EL (cell line): ENCODE measurements around the gene EFCAB5.
"Not testable (repeated sequence)": the region's sequence is repeated elsewhere in the genome, so short reads cannot be mapped to it uniquely, and the experiment has no call there.

Source experiments
- DNase-seq: peaks from one replicate; pipeline ENCODE4 v3.0.0-alpha.2; 2016

The EFCAB5 gene

GRCh38 chr17:30103921-30104320 is 162.5 kb downstream of the EFCAB5 start:
- no peak for DNase-seq

GRCh38 chr17:30104575-30105339 is 163.3 kb downstream of the EFCAB5 start:
- DNase-seq, result peak; percentile 83

GRCh38 chr17:30112794-30113193 is 171.4 kb downstream of the EFCAB5 start:
- no peak for DNase-seq

- peak; percentile 44 for DNase-seq
Observed at GRCh38 chr17:30113213-30113612, 171.8 kb downstream of the EFCAB5 start.

GRCh38 chr17:30116345-30116660 is 174.9 kb downstream of the EFCAB5 start:
- DNase-seq, result no peak

GRCh38 chr17:30116661-30117551 is 175.5 kb downstream of the EFCAB5 start, which contains the start of gene NSRP1:
NSRP1 (plus strand) TSS chr17:30116816; CDS start chr17:30116844, 28 bp downstream.
- DNase-seq, result peak; percentile 96

GRCh38 chr17:30117675-30118081 is 176.2 kb downstream of the EFCAB5 start:
- DNase-seq, result peak; percentile 22

GRCh38 chr17:30118635-30119034 is 177.2 kb downstream of the EFCAB5 start:
- not testable (repeated sequence) for DNase-seq

- no peak for DNase-seq
Observed at GRCh38 chr17:30124273-30124796, 182.9 kb downstream of the EFCAB5 start.

- no peak for DNase-seq
Observed at GRCh38 chr17:30130121-30130520, 188.7 kb downstream of the EFCAB5 start.

GRCh38 chr17:30132615-30133014 is 191.2 kb downstream of the EFCAB5 start:
- no peak for DNase-seq

- DNase-seq, result no peak
Observed at GRCh38 chr17:30133197-30133596, 191.8 kb downstream of the EFCAB5 start.

- no peak for DNase-seq
Observed at GRCh38 chr17:30134551-30134950, 193.1 kb downstream of the EFCAB5 start.

- no peak for DNase-seq
Observed at GRCh38 chr17:30137158-30137557, 195.7 kb downstream of the EFCAB5 start.

- peak; percentile 6 for DNase-seq
Observed at GRCh38 chr17:30147860-30148259, 206.4 kb downstream of the EFCAB5 start.

GRCh38 chr17:30148376-30148775 is 206.9 kb downstream of the EFCAB5 start:
- no peak for DNase-seq

- no peak for DNase-seq
Observed at GRCh38 chr17:30151471-30151870, 210.0 kb downstream of the EFCAB5 start.

GRCh38 chr17:30153463-30153862 is 212.0 kb downstream of the EFCAB5 start:
- DNase-seq, result no peak

- DNase-seq, result no peak
Observed at GRCh38 chr17:30155389-30155788, 214.0 kb downstream of the EFCAB5 start.
